Tibial nerve (tissue), 4 donors: ENCODE data around the gene MRPS6.

Experiments used
- EP300 ChIP-seq, 2 donors: sonication (generic); formaldehyde crosslinking; IDR thresholded peaks; one replicate each; pipeline ENCODE4 v1.6.1; 2017; ENCODE audit warnings: antibody characterized with exemption in 2 of 2, mild to moderate bottlenecking in 1 of 2
- POLR2A ChIP-seq, 2 donors: fragments of 450-650 bp; IDR thresholded peaks; one replicate each; pipeline ENCODE4 v1.6.1; 2017; ENCODE audit warnings: antibody characterized with exemption in 2 of 2, mild to moderate bottlenecking in 2 of 2, moderate library complexity in 2 of 2
- TF ChIP-seq, protein P1 (sequence below), 5 experiments: fragments of 200-600 bp in 3 of 5; fragments of 450-650 bp in 2 of 5; sonication (generic) in 3 of 5; IDR thresholded peaks; one replicate each; pipeline ENCODE4 v1.5.1; 2016 to 2019; ENCODE audit warnings: antibody characterized with exemption in 5 of 5, mild to moderate bottlenecking in 3 of 5, moderate library complexity in 2 of 5

GRCh38 chr21:34085129-34085528 is 11.8 kb downstream of the MRPS6 start:
- TF ChIP-seq, protein P1, sequence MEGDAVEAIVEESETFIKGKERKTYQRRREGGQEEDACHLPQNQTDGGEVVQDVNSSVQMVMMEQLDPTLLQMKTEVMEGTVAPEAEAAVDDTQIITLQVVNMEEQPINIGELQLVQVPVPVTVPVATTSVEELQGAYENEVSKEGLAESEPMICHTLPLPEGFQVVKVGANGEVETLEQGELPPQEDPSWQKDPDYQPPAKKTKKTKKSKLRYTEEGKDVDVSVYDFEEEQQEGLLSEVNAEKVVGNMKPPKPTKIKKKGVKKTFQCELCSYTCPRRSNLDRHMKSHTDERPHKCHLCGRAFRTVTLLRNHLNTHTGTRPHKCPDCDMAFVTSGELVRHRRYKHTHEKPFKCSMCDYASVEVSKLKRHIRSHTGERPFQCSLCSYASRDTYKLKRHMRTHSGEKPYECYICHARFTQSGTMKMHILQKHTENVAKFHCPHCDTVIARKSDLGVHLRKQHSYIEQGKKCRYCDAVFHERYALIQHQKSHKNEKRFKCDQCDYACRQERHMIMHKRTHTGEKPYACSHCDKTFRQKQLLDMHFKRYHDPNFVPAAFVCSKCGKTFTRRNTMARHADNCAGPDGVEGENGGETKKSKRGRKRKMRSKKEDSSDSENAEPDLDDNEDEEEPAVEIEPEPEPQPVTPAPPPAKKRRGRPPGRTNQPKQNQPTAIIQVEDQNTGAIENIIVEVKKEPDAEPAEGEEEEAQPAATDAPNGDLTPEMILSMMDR (IDR thresholded peaks at IDR 0.05), result no peak
- TF ChIP-seq POLR2A (IDR thresholded peaks at IDR 0.05), result no peak
- no peak for TF ChIP-seq EP300 (IDR thresholded peaks at IDR 0.05)
